GM18507 (cell line): ENCODE data around the gene CS.

Experiments used
- DNase-seq: peaks from one replicate; pipeline ENCODE4 v3.0.0; 2011; ENCODE audit warnings: low read depth; ENCODE audit not compliant: insufficient read length; ENCODE audit errors: extremely low spot score
- FAIRE-seq: peaks from 2 replicates; lab custom pipeline; 2011; peaks lifted over from hg19 to GRCh38; lab: Jason Lieb, UNC

The CS gene

GRCh38 chr12:56229082-56229481 lies 71.0 kb downstream of the CS start:
- FAIRE-seq: no peak

GRCh38 chr12:56224954-56225353 lies 75.2 kb downstream of the CS start:
- DNase-seq: no peak
- FAIRE-seq: no peak

More at GRCh38 chr12:56229082-56229481, 71.0 kb downstream of the CS start:
- no peak for DNase-seq

DNA sequence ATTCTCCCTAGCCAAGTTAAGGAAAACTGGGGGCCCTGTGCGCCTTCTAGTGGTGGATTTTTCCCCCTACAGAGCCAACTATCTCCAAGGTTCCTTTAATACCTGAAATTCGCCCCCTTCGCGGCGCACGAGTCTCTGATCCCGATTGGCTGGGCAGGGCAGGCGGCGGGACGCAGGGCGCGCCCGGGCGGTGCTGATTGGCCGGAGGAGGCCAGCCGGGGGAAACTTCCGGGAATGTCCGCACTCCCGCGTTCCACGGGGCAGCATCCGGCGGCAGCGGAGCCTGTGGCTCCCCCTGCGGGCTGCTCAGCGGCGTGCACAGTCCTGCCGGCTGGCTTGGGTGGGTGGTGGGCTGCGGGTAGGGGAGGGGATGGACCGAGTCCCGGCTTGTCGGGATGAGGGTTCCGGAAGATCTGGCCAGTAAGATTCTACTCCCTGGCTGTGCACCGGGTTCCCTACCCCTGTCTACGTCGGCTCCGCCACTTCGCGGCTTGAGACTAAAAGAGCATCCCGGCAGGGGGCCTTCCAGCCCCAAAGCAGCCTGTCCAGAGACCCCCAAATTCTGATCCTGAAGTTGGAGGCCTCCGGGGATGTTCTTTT lies 75.9 kb downstream of the CS start, which contains the start of gene NABP2:
NABP2 (plus strand) TSS at position 241 of the 600 bp plus-strand sequence. CDS start 515 bp downstream, outside the sequence.
- FAIRE-seq (peak; percentile 97), DNase-seq (peak; percentile 98)

GRCh38 chr12:56223571-56224101 lies 76.5 kb downstream of the CS start:
- DNase-seq: no peak

DNA sequence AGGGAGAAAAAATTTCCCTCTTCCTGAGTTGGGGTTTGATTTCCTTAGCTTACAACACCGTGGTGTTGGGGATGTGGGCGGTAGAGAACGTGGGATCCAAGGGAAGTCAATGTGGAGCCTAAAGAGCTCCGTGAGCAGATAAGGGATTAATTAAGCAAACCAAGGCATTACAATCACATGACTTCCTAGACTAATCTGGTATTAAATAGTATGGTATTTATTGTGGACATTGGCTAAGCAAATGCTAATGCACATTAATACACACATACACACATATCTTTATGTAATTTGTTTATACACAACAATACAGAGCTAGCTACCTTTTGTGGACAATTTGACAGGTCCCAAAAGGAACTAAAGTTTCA lies 77.6 kb downstream of the CS start:
- no peak for FAIRE-seq
- DNase-seq: no peak

More at GRCh38 chr12:56223571-56224101, 76.5 kb downstream of the CS start:
- FAIRE-seq: no peak

DNA sequence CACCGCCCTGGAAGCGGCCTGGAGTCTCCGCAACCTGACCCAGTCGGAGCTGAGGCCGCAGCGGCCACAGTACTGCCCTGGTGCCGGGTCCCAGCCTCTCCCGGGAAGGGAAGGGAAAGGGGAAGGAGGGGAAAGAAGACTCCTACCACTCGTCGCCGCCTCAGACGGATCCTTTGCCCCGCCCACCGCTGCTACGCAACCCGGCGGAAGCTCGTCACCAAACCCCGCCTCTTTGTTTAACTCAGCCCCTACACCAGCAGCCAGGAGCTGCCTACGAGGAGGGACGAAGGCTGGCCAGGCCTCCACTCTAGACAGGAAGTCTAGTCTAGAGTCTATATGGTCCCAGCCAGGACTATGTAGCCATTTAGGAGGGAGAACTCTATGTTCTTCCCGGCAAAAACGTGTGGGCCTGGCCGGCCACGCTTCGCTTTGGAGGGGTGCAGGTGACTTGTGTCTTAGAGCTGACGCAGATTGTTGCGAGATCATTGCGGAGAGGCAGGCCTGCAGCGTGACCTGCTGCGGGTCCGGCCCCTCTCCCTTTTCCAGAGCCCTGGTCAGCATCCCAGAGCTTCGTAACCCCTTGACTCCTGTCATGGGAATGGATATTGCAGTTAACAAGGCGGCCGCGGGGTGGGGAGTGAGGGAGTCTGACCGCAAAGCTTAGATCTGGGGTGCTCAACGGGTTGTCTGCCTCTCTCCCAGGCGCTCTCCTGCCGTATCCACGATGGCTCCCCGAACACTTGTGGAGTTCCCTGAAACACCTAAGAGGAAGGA lies 78.2 kb downstream of the CS start, which contains the start of gene RNF41:
RNF41 (minus strand) TSS at position 166 of the 774 bp plus-strand sequence. CDS start 7,875 bp downstream, outside the sequence.
- DNase-seq (peak; percentile 94), FAIRE-seq (peak; percentile 97)
